ACC112 (cell line): ENCODE results near the gene PWWP3B.
"Not testable (repeated sequence)": the region's sequence is repeated elsewhere in the genome, so short reads cannot be mapped to it uniquely, and the experiment has no call there.

Source experiments
- H2AFZ ChIP-seq: fragments of 200-600 bp; sonication (generic); one replicate; pipeline ENCODE4 v1.6.0; 2017; ENCODE audit warnings: antibody characterized with exemption, low read length; ENCODE audit not compliant: unreplicated experiment
- H3K27ac ChIP-seq: fragments of 200-600 bp; sonication (generic); 2 replicates; pipeline ENCODE4 v1.5.1; 2014; ENCODE audit warnings: low read depth, mild to moderate bottlenecking, antibody characterized with exemption, low read length, moderate library complexity
- H3K27me3 ChIP-seq: fragments of 200-600 bp; sonication (generic); 2 replicates; pipeline ENCODE4 v1.6.1; 2014; ENCODE audit warnings: mild to moderate bottlenecking, antibody characterized with exemption, low read length, moderate library complexity, mixed read lengths; ENCODE audit not compliant: insufficient read depth
- H3K36me3 ChIP-seq: fragments of 200-600 bp; sonication (generic); 2 replicates; pipeline ENCODE4 v1.6.1; 2016; ENCODE audit warnings: mild to moderate bottlenecking, antibody characterized with exemption, low read length, moderate library complexity, mixed read lengths; ENCODE audit not compliant: insufficient read depth
- H3K4me1 ChIP-seq: fragments of 200-600 bp; sonication (generic); one replicate; pipeline ENCODE4 v1.6.1; 2016; ENCODE audit warnings: low read length, mixed read lengths; ENCODE audit not compliant: insufficient read depth, unreplicated experiment, control insufficient read depth
- H3K4me3 ChIP-seq: fragments of 200-600 bp; sonication (generic); 2 replicates; pipeline ENCODE4 v1.5.1; 2014; ENCODE audit warnings: mild to moderate bottlenecking, low read depth, low read length
- H3K79me2 ChIP-seq: fragments of 200-600 bp; sonication (generic); one replicate; pipeline ENCODE4 v1.6.0; 2016; ENCODE audit warnings: low read length; ENCODE audit not compliant: control insufficient read depth, unreplicated experiment, insufficient read depth

Gene PWWP3B

GRCh38 chrX:106183685-106184084 is 15.6 kb downstream of the PWWP3B start:
- H3K79me2 ChIP-seq, H3K4me1 ChIP-seq, H3K27me3 ChIP-seq: not testable (repeated sequence)

GRCh38 chrX:106201502-106202178 is 33.5 kb downstream of the PWWP3B start:
- no peaks in the 10 kb centered on the region for H3K36me3 ChIP-seq
- H3K4me1 ChIP-seq = no peaks in the 10 kb centered on the region
- no peaks in the 10 kb centered on the region for H3K79me2 ChIP-seq
- no peaks in the 10 kb centered on the region for H3K27me3 ChIP-seq
- H2AFZ ChIP-seq = no peak overlapping the region
- H3K27ac ChIP-seq = no peak overlapping the region
- no peak overlapping the region for H3K4me3 ChIP-seq

More at GRCh38 chrX:106183685-106184084, 15.6 kb downstream of the PWWP3B start:
- not testable (repeated sequence) for H2AFZ ChIP-seq, H3K27ac ChIP-seq, H3K36me3 ChIP-seq, H3K4me3 ChIP-seq

GRCh38 chrX:106203315-106203714 is 35.2 kb downstream of the PWWP3B start:
- Histone ChIP-seq H3K4me1 (no peaks in the 10 kb centered on the region), H3K36me3 (no peaks in the 10 kb centered on the region), H2AFZ (no peak overlapping the region), H3K27ac (no peak overlapping the region), H3K4me3 (no peak overlapping the region), H3K79me2 (no peaks in the 10 kb centered on the region), H3K27me3 (no peaks in the 10 kb centered on the region)

DNA sequence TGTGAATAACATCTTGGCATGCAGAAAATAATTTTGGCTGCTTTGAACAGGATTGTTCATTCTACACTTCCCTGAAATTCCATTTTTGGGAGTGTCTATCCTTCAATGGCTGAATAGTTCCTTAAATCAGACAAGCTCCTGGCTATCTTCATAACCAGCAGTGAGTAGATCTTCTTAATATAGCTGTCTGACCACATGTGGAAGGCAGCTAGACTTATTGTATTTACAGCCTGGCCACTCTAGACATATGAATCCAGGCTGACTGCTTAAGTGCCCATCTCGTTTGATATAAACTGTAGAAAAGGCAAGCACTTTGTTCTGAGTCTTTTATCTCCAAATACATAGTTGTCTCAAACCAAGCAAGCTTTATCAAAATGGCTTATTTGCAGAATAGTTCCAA is 40.0 kb downstream of the PWWP3B start:
- Histone ChIP-seq H2AFZ (no peak overlapping the region), H3K4me1 (no peaks in the 10 kb centered on the region), H3K36me3 (no peaks in the 10 kb centered on the region), H3K4me3 (no peak overlapping the region), H3K27ac (no peak overlapping the region), H3K79me2 (no peaks in the 10 kb centered on the region), H3K27me3 (no peaks in the 10 kb centered on the region)
